Testis (tissue), 3 donors: Measurements from ENCODE around the gene WAPL. TPM values are rescaled to one million over a fixed set of nuclear protein-coding genes. Genes with fewer than 3 reads are reported as not detected.
"Not testable (repeated sequence)": the region's sequence is repeated elsewhere in the genome, so short reads cannot be mapped to it uniquely, and the experiment has no call there.

ENCODE experiments used
- DNase-seq: peaks from one replicate; pipeline ENCODE4 v3.0.0-alpha.2; 2019
- H3K27ac ChIP-seq, 2 donors: fragments of 200-600 bp; sonication (generic); one replicate each; pipeline ENCODE4 v1.5.1; 2019
- H3K27me3 ChIP-seq: fragments of 200-600 bp; sonication (generic); one replicate; pipeline ENCODE4 v1.5.1; 2019
- H3K36me3 ChIP-seq: fragments of 200-600 bp; sonication (generic); one replicate; pipeline ENCODE4 v1.5.1; 2017; ENCODE audit warnings: low read depth; ENCODE audit errors: missing control alignments
- H3K4me1 ChIP-seq: fragments of 200-600 bp; sonication (generic); one replicate; pipeline ENCODE4 v1.5.1; 2019
- H3K4me3 ChIP-seq, 2 donors: fragments of 200-600 bp; sonication (generic); one replicate each; pipeline ENCODE4 v1.5.1; 2017 to 2019
- H3K9me3 ChIP-seq: fragments of 200-600 bp; sonication (generic); one replicate; pipeline ENCODE4 v1.5.1; 2017
- POLR2A ChIP-seq: fragments of 450-650 bp; IDR thresholded peaks from one replicate; pipeline ENCODE4 v1.6.1; 2017; ENCODE audit warnings: antibody characterized with exemption, mild to moderate bottlenecking, moderate library complexity
- WGBS, 2 donors: methylation state at CpG; one replicate each; pipeline ENCODE4 v1.1.5; 2018; 5-methylcytosine and 5-hydroxymethylcytosine counted together
- intact Hi-C: fragments of 100-400 bp; cut with DNase I; formaldehyde crosslinking; loops from one replicate; pipeline ENCODE4 v1.15.1; 2023; ENCODE audit warnings: low total_unique reads
- polyA plus RNA-seq: library from polyadenylated mRNA; stranded (reverse); fragments of 350-450 nt; fragmentation: Illumina TruSeq; extraction: RNeasy Lipid Tissue Mini Kit (QIAGEN cat#74804); gene quantifications from one replicate; pipeline ENCODE4 v1.2.3, GENCODE V29; 2014; ENCODE audit warnings: low read depth, low replicate concordance; ENCODE audit not compliant: insufficient read depth
- total RNA-seq, 2 donors: library from RNA; depleted of rRNA; stranded (reverse); fragments of >200 nt; gene quantifications; one replicate each; pipeline ENCODE4 v1.2.3, GENCODE V29; 2016
- TF ChIP-seq, protein P1 (sequence below), 3 experiments: fragments of 450-650 bp in 2 of 3; fragments of 200-600 bp in 1 of 3; sonication (generic) in 1 of 3; IDR thresholded peaks; one replicate each; pipeline ENCODE4 v1.5.1; 2016 to 2019; ENCODE audit warnings: antibody characterized with exemption in 3 of 3, mild to moderate bottlenecking in 2 of 3, moderate library complexity in 1 of 3

WAPL gene
- total and polyA plus RNA-seq, 3 donors from 2014 or later, result 65.7 to 89.8 (median 80.8) TPM

DNA sequence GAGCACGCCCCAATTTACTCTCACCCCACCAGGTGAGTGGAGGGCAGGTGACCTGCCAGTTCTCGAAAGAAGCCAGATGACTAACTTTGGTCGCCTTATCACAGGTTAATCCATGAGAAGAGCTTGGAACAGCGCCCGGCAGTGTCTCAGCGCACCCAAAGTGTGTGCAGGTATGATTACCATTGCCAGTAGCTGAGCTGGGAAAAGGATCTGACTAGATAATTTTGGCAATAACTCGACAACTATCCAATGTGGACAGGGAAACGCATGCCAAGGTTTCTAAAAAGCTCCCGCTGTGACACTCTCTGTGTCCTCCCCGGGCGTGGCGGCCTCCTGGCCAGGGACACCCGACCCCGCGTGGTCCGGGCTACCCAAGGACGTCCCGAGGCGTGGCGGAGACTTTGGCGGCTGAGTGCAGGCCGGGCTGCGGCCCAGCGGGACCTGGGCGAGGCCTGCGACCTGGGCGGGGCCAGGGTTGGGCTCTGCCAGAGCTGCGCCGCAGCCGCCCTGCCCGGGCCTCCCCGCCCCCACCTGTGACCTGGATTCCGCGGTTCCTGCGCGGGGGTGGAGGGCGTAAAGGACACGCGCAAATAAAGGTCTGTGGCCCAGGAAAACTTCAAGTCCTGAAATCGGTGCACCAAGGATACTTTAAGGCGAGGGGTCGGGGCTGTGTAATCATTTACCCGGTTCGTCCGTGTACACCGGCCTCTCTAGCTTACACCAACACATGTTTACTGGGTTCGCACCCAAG is 13.7 kb upstream of the WAPL start:
- H3K36me3 ChIP-seq, result no peaks in the 10 kb centered on the region
- WGBS, 2 donors, result 15 to 37% methylated on average over 14 to 44 of the region's 47 CpGs
- no peaks in the 10 kb centered on the region for H3K9me3 ChIP-seq
- TF ChIP-seq, protein P1, sequence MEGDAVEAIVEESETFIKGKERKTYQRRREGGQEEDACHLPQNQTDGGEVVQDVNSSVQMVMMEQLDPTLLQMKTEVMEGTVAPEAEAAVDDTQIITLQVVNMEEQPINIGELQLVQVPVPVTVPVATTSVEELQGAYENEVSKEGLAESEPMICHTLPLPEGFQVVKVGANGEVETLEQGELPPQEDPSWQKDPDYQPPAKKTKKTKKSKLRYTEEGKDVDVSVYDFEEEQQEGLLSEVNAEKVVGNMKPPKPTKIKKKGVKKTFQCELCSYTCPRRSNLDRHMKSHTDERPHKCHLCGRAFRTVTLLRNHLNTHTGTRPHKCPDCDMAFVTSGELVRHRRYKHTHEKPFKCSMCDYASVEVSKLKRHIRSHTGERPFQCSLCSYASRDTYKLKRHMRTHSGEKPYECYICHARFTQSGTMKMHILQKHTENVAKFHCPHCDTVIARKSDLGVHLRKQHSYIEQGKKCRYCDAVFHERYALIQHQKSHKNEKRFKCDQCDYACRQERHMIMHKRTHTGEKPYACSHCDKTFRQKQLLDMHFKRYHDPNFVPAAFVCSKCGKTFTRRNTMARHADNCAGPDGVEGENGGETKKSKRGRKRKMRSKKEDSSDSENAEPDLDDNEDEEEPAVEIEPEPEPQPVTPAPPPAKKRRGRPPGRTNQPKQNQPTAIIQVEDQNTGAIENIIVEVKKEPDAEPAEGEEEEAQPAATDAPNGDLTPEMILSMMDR (IDR thresholded peaks at IDR 0.05), result no peak
- no peak for TF ChIP-seq POLR2A
- H3K4me1 ChIP-seq, result no peaks in the 10 kb centered on the region
- intact Hi-C loops, result no loop called here
- H3K4me3 ChIP-seq, result peak overlapping the region; percentile 38 to 55
- peak; percentile 74 for DNase-seq
- no peaks in the 10 kb centered on the region for H3K27me3 ChIP-seq
- no peak overlapping the region for H3K27ac ChIP-seq

DNA sequence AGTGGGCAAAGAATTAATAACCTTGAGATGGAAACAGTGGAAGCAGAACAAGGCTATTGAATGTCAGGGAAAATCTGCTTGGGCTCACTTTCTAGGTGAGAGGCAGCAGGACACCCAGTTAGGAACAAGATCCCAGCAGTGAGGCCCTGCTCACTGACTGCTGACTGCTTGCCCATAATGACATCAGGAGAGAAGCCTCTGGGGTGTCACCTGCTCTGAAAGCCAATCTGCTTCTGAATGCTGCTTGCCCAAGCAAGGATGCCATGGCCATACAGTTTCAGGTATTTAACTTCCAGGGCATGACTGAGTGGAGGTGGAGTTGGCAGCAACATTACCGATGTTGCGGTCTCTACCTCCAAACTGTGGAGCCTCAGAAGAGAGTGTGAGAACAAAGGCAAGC is 11.7 kb upstream of the WAPL start:
- no peak for DNase-seq
- H3K27me3 ChIP-seq, result no peaks in the 10 kb centered on the region
- H3K27ac ChIP-seq, result no peak overlapping the region
- H3K9me3 ChIP-seq, result no peaks in the 10 kb centered on the region
- WGBS, 2 donors, result 97 to 100% methylated on average over 1 to 2 of the region's 2 CpGs
- no peaks in the 10 kb centered on the region for H3K36me3 ChIP-seq
- no peak overlapping the region for H3K4me3 ChIP-seq
- no peaks in the 10 kb centered on the region for H3K4me1 ChIP-seq
- intact Hi-C loops, result no loop called here
- TF ChIP-seq POLR2A, result no peak
- TF ChIP-seq, protein P1 (IDR thresholded peaks at IDR 0.05), result no peak

DNA sequence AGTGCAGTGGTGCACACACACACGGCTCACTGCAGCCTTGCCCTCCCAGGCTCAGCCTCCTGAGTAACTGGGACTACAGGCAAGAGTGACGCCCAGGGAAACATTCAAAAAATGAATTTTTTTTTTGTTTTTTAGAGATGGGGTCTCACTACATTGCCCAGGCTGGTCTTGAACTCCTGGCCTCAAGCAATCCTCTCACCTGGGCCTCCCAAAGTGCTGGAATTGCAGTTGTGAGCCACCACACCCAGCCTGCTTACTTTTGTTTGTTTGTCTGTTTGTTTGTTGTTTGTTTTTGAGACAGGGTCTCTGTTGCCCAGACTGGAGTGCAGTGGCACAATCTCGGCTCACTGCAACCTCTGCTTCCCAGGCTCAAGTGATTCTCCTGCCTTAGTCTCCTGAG is 7.1 kb upstream of the WAPL start:
- H3K4me1 ChIP-seq, H3K9me3 ChIP-seq, intact Hi-C loops, H3K4me3 ChIP-seq, H3K36me3 ChIP-seq, DNase-seq, H3K27ac ChIP-seq, H3K27me3 ChIP-seq: not testable (repeated sequence)
- WGBS, 2 donors, result 85 to 90% methylated on average over 3 of the region's 3 CpGs

DNA sequence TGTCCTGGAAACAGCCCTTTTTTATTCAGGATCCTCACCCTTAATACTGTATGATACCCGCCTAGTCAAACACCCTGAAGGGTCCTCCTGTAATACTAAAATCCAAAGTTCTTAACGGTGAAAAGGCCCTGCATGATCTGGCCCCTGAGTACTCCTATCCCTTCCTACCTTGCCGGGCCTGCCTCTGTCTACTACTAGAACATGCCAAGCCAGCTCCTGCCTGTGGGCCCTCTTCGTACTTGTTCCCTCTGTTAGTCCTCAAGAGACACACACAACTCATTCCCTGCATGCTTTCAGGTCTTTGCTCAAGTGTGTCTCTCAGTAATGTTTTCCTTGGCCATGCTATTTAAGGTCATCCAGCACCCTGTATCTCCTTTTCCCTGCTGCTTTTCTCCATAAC is 5.0 kb upstream of the WAPL start:
- DNase-seq, result no peak
- intact Hi-C loops, result no loop called here
- H3K4me1 ChIP-seq, result peaks cover 7% of the 10 kb centered on the region
- no peak overlapping the region for H3K4me3 ChIP-seq
- H3K27me3 ChIP-seq, result no peaks in the 10 kb centered on the region
- H3K36me3 ChIP-seq, result no peaks in the 10 kb centered on the region
- no peak overlapping the region for H3K27ac ChIP-seq
- WGBS, 2 donors, result 71 to 87% methylated on average over 4 of the region's 4 CpGs
- TF ChIP-seq POLR2A, result no peak
- TF ChIP-seq, protein P1 (IDR thresholded peaks at IDR 0.05), result no peak
- no peaks in the 10 kb centered on the region for H3K9me3 ChIP-seq

DNA sequence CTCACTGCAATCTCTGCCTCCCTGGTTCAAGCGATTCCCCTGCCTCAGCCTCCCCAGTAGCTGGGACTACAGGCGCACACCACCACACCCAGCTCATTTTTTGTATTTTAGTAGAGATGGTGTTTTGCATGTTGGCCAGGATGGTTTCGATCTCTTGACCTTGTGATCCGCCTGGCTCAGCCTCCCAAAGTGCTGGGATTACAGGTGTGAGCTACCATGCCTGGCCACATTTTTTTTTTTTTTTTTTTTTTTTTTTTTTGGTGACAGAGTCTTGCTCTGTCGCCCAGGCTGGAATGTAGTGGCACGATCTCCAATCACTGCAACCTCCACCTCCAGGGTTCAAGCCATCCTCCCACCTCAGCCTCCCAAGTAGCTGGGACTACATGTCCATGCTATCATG is 4.1 kb upstream of the WAPL start:
- H3K36me3 ChIP-seq, H3K27me3 ChIP-seq, H3K4me1 ChIP-seq, intact Hi-C loops, H3K4me3 ChIP-seq, H3K27ac ChIP-seq, DNase-seq, H3K9me3 ChIP-seq: not testable (repeated sequence)
- 92 to 97% methylated on average over 6 of the region's 6 CpGs for WGBS, 2 donors
